Type B pancreatic cell (in vitro differentiated cells): Measurements from ENCODE around the gene EPHA8. TPM values are rescaled to one million over a fixed set of nuclear protein-coding genes. Genes with fewer than 3 reads are reported as not detected.

ENCODE experiments used
- DNase-seq: peaks from one replicate; pipeline ENCODE4 v3.0.0; 2021; ENCODE audit warnings: mixed read lengths; ENCODE audit not compliant: unreplicated experiment; ENCODE audit errors: extremely low spot score
- H3K27ac Mint-ChIP-seq: 2 replicates; pipeline ENCODE4 v1.8.0; 2021; ENCODE audit warnings: mild to moderate bottlenecking, mixed read lengths
- H3K27me3 Mint-ChIP-seq: 2 replicates; pipeline ENCODE4 v1.8.0; 2021; ENCODE audit warnings: mixed read lengths
- H3K36me3 Mint-ChIP-seq: 2 replicates; pipeline ENCODE4 v1.8.0; 2021; ENCODE audit warnings: mixed read lengths
- H3K4me1 Mint-ChIP-seq: one replicate; pipeline ENCODE4 v1.8.0; 2021; ENCODE audit warnings: mixed read lengths; ENCODE audit not compliant: unreplicated experiment
- H3K4me3 Mint-ChIP-seq: 2 replicates; pipeline ENCODE4 v1.8.0; 2021; ENCODE audit warnings: mild to moderate bottlenecking, mixed read lengths
- H3K9me3 Mint-ChIP-seq: 2 replicates; pipeline ENCODE4 v1.8.0; 2021; ENCODE audit warnings: mixed read lengths
- CTCF ChIP-seq: fragments of 200-600 bp; sonication (generic); conservative IDR thresholded peaks from 2 replicates; pipeline ENCODE4 v1.5.0; 2021; ENCODE audit warnings: antibody characterized with exemption, mild to moderate bottlenecking
- microRNA-seq: library from miRNA; unstranded; fragments of <30 nt; microRNA quantifications from one replicate; pipeline ENCODE4, GENCODE V29; 2020
- total RNA-seq: library from RNA; stranded (reverse); gene quantifications from 2 replicates; pipeline ENCODE4 v1.2.1, GENCODE V29; 2021; ENCODE audit warnings: low replicate concordance

The EPHA8 gene
- total RNA-seq, 1 donor from 2014 or later: 0.46 TPM

DNA sequence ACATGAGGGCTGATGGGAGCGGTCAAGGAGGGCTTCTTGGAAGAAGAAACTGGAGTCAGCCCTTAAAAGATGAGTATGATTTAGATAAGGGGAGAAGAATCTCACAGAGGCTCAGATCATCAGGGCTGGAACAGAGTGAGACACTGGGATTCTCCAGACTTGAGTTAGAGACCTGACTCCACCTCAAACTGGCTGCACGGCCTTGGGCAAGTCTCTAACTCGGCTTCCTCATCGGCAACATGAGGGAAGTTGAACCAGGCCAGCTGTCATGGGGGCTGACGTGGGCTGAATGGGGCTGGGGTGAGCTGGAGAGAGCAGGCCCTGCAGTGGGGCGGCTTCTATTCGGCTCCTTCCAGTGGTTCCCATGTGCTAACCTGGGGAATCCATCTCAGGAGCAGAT lies 82.6 kb downstream of the EPHA8 start:
- H3K9me3 Mint-ChIP-seq: no peaks in the 10 kb centered on the region
- no peak overlapping the region for H3K4me3 Mint-ChIP-seq
- H3K4me1 Mint-ChIP-seq: no peaks in the 10 kb centered on the region
- no peak for DNase-seq
- TF ChIP-seq CTCF: no peak
- H3K36me3 Mint-ChIP-seq: no peaks in the 10 kb centered on the region
- no peak overlapping the region for H3K27ac Mint-ChIP-seq
- H3K27me3 Mint-ChIP-seq: peaks cover 20% of the 10 kb centered on the region

- H3K27ac Mint-ChIP-seq: no peak overlapping the region
- TF ChIP-seq CTCF: no peak
- DNase-seq: no peak
These were observed 83.1 kb downstream of the EPHA8 start for GRCh38 chr1:22646384-22646783.

GRCh38 chr1:22650089-22650693 lies 86.9 kb downstream of the EPHA8 start:
- H3K9me3 Mint-ChIP-seq: no peaks in the 10 kb centered on the region
- no peak for TF ChIP-seq CTCF
- H3K4me1 Mint-ChIP-seq: peaks cover 11% of the 10 kb centered on the region
- no peak for DNase-seq
- no peaks in the 10 kb centered on the region for H3K36me3 Mint-ChIP-seq
- no peak overlapping the region for H3K4me3 Mint-ChIP-seq
- no peak overlapping the region for H3K27ac Mint-ChIP-seq
- peaks cover 23% of the 10 kb centered on the region for H3K27me3 Mint-ChIP-seq

More at GRCh38 chr1:22646384-22646783, 83.1 kb downstream of the EPHA8 start:
- no peaks in the 10 kb centered on the region for H3K9me3 Mint-ChIP-seq
- H3K4me3 Mint-ChIP-seq: no peak overlapping the region
- H3K36me3 Mint-ChIP-seq: no peaks in the 10 kb centered on the region
- H3K27me3 Mint-ChIP-seq: peaks cover 17% of the 10 kb centered on the region
- H3K4me1 Mint-ChIP-seq: no peaks in the 10 kb centered on the region

DNA sequence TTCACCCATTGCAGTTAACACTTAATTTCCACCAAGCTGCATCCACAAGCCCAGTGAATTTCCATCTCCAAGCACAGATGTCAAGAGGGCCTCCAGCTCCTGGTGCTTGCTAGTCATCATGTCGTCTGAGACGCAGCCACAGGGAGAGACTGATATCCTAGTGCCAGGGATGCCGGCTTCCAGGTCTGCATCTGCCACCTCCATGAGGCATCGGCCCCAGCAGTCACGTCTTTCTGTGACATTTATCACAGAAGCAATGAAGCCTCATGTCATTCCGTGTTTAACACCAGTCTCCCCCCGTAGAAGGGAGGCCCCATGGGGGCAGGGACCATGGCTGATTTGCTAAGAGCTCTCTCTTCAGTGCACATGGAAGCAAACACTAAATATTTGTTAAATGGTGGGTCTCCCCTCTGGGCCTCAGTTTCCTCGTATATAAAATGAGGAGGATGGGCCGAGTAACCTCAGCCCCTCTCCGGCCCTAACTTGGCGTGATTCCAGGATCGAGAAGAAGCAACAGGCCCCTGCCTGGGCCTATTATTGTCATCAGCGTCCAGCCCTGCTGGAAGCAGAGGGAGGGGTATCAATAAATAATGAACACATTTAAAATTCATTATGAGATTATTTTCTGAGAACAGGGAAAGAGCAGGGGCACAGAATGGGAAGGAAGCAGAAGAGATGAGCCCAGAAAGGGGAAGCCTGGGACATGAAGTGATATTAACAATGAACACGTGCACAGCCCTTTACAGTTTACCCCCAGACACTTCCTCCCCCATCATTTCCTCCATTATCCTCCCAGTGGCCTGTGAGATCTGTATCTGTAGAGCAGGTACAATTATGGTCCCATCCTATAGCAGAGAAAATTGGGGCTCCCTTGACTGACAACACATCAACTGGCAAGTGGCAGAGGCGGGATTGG lies 88.9 kb downstream of the EPHA8 start:
- H3K4me3 Mint-ChIP-seq: no peak overlapping the region
- TF ChIP-seq CTCF: no peak
- no peaks in the 10 kb centered on the region for H3K9me3 Mint-ChIP-seq
- H3K4me1 Mint-ChIP-seq: peaks cover 11% of the 10 kb centered on the region
- peaks cover 28% of the 10 kb centered on the region for H3K27me3 Mint-ChIP-seq
- H3K36me3 Mint-ChIP-seq: no peaks in the 10 kb centered on the region
- DNase-seq: no peak
- no peak overlapping the region for H3K27ac Mint-ChIP-seq

DNA sequence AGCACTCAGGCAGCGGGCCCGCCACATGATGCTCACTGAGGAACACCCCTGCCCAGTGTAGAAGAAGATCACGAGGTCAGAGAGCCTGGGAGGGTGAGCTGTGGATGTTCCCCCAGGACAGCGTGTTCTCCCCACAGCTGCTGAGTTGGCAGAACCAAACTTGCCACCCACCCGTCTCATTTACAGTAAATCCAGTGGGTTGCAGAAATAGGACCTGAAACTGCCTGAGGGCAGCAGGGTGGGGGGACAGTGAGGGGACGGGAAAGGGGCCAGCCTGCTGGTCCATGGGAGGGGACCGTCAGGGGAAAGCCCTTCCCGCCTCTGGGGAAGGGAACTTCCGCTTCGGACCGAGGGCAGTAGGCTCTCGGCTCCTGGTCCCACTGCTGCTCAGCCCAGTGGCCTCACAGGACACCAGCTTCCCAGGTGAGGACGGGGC lies 89.6 kb downstream of the EPHA8 start, which contains the start of gene C1QB:
Gene C1QB (plus strand): TSS at position 356 of the 436 bp plus-strand sequence. CDS start 6,227 bp downstream, outside the sequence.
- TF ChIP-seq CTCF: no peak
- DNase-seq: no peak
- Mint-ChIP-seq H3K27me3 (peaks cover 34% of the 10 kb centered on the region), H3K9me3 (no peaks in the 10 kb centered on the region), H3K36me3 (no peaks in the 10 kb centered on the region), H3K4me3 (no peak within 1 kb of the TSS), H3K27ac (no peak within 1 kb of the TSS), H3K4me1 (peaks cover 11% of the 10 kb centered on the region)

Small RNA genes lying within 50 kb of the gene (microRNA-seq; reads per million reads assigned to microRNA genes)
- not detected for gene MIR6127

Other genes with a start within 250 kb of the EPHA8 start
- 26.9 and 27.3 TPM in 2 replicates for gene ZBTB40, start 111.6 kb upstream of the EPHA8 start, total RNA-seq
- gene C1QA, start 73.1 kb downstream of the EPHA8 start, total RNA-seq: 0.69 TPM in 1 of 2 replicates, not detected in the other
- not detected in 2 replicates for gene C1QC, start 80.1 kb downstream of the EPHA8 start, total RNA-seq
- gene C1QB, start 89.7 kb downstream of the EPHA8 start, total RNA-seq: not detected in 2 replicates
- 40.3 and 44.6 TPM in 2 replicates for gene EPHB2, start 147.3 kb downstream of the EPHA8 start, total RNA-seq